GM19099 (cell line): ENCODE data around the gene SLC2A9.

ENCODE experiments used
- POLR2A ChIP-seq: IDR thresholded peaks from 3 replicates; pipeline ENCODE4 v1.6.1; 2011; ENCODE audit warnings: low read depth; ENCODE audit not compliant: insufficient read length; ENCODE audit errors: extremely low read depth

SLC2A9 gene

DNA sequence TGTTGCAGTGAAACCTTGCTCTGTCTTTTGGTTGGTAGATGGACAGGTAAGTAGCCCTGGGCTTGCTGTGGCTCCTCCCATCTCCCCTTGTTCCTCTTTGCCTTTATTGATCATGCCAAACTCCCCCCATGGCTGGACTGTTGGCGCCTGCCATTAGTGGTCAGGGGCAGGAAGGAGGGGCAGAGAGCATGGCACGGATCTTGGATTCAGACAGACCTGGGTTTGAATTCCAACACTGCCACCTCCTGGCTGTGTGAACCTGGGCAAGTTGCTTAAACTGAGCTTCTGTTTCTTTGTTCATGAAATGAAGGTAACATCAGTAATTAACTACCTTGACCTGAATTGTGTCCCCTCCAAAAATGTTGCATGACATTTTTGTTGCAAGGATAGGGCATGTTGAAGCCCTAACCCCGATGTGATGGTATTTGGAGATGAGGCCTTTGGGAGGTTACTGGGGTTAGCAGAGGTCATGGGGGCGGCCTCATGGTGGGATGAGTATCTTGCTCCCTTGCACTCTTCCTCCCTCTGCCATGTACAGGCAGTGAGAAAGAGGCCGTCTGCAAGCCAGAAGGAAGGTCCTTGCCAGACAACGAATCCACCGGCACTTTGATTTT lies 6.0 kb downstream of the SLC2A9 start:
- TF ChIP-seq POLR2A, result no peak

DNA sequence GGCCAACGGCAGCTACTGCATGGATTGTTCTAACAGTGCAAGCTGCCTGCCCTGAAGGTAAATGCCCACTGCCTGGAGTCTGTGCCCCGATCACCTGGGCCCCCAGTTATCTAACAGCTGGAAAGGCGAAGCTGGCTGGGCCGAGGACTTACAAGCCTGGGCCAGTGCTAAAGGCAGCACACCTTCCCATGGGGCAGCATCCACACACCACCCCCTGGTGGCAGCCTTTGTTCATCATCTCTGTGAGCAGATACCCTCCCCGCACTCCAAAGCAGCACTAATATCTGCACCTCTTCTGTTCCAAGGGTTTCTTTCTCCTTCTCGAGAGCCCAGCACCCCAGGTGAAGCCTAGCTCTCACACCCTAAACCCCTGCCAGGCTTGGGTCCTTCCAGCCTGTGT lies 7.6 kb downstream of the SLC2A9 start:
- no peak for TF ChIP-seq POLR2A

DNA sequence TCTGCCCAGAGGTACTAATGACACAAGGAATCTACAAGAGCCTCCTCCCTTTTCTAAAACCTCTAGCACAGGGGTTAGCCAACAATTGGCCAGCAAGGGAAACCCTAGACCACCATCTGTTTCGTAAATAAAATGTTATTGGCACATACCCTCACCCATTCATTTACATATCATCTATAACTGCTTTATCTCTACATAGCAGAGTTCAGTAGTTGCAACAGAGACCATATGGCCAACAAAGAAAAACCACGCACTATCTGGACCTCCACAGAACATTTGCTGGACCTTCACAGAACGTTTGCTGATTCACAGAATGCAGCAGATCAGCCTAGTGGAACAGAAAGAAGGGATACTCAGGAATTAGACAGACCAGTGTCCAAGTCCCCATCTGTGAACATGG lies 9.4 kb downstream of the SLC2A9 start:
- no peak for TF ChIP-seq POLR2A

DNA sequence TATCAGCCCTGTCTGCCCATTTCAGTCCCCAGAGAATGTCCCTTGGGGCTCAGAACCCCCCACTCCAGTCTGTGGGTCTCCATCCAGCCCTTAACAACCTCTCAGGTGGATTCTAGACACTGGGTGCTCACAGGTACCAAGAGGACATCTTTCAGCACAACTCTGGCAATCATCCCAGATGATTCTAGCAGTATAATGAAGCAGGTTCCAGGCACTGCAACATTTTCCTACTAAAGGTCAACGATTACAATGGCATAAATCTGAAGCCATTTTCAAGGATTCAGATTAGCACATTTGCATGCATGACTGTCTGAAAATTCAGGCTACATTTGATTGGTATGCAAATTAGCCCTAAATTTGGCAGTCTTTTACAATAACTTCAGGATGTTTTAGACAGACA lies 10.0 kb downstream of the SLC2A9 start:
- no peak for TF ChIP-seq POLR2A

DNA sequence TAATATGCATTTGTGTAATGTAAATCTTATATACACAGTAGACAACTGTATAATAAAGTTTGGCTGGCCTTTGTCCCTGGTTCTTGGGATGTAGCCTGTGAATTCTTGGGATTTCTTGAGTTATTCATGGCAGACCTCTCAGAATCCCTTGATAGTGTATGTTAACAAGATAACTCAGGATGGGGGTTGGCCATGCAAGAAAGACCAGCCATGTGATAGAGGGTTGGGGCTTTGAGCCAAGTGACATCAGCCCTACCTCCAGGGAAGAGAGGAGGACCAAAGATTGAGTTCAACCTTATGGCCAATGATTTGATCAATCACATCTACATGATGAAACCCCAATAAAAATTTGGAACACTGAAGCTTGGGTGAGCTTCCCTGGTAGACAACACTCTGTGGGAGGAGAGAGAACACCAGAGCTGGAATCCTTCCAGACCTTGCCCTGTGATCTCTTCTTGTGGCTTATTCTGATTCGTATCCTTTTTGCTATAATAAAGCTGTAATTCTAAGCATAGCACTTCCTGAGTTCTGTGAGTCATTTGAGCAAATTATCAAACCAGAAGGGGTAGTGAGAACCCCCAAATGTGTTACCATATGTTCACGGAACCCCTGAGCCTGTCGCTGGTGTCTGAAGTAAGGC lies 11.3 kb downstream of the SLC2A9 start:
- no peak for TF ChIP-seq POLR2A

DNA sequence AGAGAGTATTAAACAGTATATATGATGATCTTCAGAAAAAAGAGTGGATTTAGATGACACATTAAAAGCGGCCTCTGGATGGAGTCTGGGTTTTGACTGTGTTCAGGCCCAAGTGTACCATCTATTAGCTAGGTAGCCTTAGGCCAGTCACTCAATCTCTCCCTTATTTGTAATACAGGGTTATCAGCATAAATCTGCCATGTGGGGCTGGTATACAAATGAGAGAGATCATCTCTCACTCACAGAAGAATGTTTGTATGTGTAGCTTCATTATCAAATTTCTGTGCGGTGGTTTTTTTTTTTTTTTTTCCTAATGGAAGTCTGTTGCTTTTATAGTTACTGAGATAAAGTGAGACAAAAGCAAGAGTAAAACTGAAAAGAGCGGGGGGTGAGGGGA lies 12.7 kb downstream of the SLC2A9 start:
- TF ChIP-seq POLR2A, result no peak

DNA sequence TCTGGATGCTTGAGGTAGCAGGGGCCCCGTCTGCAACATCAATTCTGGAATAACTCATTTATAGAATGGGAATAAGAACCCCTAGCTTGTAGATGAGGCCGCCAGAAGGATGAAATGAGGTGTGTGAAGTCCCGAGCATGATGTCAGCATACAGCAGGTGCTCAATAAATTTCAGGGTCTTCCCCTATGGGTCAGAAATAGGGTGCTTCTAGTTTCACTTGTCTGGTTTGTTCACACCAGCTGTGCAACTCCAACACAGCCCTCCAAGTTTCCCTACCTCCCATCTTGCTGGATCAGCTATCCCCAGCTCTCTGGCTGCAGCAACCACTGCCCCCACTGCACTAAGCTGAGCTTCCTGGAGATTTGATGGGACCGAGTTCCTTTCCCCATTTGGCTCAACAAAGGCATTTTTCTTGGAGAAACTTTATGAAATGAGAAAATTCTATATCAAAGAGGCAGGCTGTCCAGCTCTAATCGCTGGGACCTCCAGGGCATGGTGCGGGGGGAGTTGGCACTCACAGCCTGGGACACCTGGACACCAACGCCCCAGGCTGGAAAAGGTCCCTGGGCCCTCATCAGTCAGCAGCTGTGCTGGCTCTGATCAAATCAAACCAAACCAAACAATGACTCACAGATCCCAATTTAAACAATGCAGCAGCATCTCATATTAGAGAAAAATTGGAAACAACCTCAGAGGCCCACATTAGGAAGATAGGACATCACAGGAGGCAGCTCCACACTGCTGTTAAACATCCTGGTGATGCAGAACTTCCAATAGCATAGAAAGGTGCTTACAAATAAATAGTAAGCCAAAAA lies 13.3 kb downstream of the SLC2A9 start:
- no peak for TF ChIP-seq POLR2A

DNA sequence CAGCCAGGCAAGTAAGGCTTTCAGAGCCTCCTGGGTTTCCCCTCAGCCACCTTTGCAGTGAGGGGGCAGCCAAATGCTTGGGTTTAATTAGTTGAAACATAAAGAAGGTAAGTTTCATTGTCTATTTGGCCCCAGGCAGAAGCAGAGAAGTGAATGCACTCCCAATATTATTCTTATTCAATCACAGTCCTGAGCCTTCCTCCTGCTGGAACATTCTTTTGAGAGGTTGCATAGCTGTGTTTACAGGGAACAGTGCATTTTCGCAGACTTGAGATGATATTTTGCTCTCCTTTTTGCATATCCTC lies 13.9 kb downstream of the SLC2A9 start:
- no peak for TF ChIP-seq POLR2A

DNA sequence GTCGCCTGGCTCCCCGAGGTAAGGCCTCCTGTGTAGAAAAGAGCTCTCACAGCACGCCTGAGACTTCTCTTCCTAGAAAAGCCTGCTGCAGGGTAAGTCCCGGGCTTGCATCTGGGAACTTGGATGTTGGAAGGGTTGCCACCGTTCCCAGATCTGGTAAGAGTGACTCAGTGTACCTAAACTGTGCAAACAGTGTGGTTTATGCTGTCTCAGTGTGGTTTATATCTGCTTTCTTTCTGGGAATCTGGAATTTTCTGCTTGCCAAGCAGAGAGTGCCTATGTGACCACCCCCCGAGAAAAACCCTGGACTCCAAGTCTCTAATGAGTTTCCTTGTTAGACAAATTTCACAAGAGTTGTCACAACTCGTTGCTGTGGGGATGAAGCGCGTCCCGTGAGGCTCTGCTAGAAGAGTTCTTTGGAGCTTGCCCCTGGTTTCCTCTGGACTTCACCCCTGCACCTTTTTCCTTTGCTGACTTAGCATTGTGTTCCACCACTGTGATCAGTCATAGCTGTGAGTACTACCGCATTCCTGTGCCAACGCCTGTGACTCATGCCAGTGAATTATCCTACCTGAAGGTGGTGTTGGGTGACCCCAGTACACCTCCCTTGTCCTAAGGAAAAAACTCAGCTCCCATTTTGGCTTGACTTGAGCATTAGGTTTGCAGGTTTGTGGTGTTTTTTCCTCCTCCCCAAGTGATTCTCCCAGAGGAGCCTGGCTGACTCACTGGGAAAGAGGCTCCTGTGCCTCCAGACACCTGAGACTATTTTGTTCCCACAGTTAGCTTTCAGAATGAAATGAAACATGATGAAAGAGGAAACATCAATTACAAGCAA lies 14.5 kb downstream of the SLC2A9 start:
- TF ChIP-seq POLR2A, result no peak

DNA sequence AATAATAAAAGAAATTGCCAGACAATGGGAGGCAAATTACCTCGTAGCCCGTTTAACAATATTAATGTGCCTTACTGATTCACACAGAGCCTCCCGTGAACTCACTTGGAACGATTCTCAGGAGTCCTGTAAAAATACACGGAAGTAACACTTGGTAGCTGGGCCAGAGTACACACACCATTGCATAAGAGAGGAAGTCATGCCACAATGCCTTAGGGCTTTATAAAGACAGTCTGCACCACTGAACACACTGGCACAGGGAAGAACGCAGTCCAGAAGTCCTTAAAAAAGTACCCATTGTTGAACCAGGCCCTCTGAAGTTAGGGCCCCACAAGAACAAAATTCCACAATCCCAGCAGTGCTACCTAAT lies 15.1 kb downstream of the SLC2A9 start:
- TF ChIP-seq POLR2A, result no peak

DNA sequence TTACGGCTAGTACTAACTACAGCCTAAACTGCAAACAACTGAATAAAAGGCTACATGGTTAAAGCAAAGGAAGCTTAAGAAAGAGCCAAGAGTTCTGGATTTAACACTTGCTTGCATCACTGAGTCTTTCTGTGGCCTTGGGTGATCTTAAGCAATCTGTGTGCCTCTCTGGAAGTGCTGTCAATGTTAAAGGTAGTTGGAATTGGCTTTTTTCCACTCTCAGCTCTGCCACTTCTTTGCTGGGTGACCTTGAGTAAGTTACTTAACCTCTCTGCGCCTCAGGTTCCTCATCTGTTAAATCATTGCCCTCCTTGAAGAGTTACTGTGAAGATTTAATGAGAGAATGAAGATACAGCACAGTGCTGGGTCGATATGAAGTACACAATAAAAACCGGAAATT lies 15.7 kb downstream of the SLC2A9 start:
- TF ChIP-seq POLR2A, result no peak

DNA sequence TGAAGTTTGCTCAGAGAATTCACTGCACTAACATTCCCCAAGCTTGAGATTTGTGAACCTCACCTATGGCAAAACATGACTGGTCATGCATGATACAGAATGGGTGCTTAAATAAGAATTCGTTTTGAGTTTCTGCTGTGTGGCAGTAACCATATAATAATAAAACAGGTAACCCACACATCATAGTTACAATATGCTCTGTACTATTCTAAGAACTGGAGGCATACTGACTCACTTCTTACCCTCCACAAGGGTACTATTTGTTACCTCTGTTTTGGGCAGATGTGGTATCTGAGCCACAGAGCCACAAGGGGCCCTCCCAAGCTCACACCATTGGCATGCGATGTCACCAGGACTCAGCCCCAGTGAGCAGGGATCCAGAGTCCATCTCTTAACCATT lies 17.6 kb downstream of the SLC2A9 start:
- no peak for TF ChIP-seq POLR2A

DNA sequence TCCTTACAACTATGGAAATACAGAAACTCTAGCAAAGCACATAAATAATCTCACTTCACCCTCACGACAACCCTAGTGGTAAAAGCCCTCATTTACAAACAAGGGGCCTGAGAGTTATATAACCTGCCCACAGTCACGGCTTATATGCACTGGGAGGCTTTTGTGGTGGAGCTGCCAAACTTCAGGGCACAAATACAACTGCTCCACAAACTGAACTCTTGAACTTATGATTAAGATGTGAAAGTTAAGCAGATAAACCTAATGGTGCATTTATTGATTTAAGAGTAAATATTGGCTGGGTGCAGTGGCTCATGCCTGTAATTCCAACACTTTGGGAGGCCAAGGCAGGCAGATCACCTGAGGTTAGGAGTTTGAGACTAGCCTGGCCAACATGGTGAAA lies 19.0 kb downstream of the SLC2A9 start:
- TF ChIP-seq POLR2A, result no peak

DNA sequence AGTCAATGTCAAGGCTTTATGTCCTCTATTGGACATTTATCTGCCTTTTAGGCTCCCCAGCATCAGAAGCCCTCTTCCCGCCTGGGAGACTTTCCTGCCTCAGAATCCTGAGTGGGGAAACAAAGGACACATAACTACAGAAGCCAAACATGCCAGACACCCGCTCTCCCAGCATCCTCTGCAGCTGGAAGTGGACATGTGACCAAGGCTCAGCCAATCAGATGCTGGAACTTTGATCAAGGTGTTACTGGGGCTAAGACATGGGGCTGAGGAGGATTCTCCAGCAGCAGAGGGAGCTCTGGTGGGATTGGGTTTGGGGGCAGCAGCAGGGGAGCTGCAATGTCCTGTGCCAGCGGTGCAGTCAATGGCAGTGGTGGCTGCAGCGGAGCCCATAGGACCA lies 19.5 kb downstream of the SLC2A9 start:
- no peak for TF ChIP-seq POLR2A

DNA sequence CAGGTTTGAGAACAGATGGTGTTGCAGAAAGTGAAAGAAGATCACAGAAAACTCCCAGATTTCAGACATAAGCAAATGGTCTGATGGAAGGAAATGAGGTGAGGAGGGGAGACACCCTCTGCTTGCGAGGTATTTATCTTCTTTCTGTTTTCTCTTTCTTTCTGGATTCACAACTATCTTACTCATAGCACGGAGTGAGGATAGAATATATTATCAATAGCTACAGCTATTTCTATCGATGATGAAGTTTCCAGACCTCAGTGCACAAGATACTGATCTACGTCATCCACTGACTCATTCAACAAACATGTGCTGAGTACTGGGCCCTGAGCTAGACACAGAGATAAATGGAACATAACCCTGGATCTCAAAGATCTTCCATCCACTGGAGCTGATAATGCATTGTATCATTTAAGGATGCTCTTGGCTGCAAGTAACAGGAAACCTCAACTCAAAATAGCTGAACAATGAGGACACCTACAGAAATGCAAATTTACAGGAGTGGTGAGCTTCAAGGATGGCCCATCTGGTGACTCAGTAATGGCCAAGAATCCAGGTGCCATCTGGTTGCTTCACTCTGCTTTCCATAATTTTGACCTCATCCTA lies 21.2 kb downstream of the SLC2A9 start:
- TF ChIP-seq POLR2A, result no peak

DNA sequence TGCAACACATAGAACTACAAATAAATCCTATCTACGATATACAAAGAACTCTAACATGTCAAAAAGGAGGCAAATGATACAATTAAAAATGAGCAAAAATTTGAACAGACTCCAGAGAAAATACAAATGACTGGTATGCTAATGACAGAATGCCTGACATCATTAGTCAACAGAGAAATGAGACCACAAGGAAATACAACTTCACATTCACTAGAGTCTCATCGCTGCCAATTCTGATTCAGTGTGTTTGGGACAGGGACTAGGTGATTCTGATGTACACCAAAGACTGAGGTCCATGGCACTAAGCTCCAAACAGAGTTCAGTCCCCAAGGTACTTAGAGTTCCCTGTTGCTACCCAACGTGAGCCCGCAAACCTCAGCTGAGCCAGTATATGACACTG lies 23.4 kb downstream of the SLC2A9 start:
- TF ChIP-seq POLR2A, result no peak
